Keratinocyte (primary cell): ENCODE data around the gene SLC51B. TPM values are rescaled to one million over a fixed set of nuclear protein-coding genes. Genes with fewer than 3 reads are reported as not detected.

Source experiments
- DNase-seq: peaks from one replicate; pipeline ENCODE4 v3.0.0-alpha.2; 2011; ENCODE audit warnings: low read depth, missing footprints, low spot score
- FAIRE-seq: peaks from 2 replicates; lab custom pipeline; 2011; peaks lifted over from hg19 to GRCh38; lab: Jason Lieb, UNC
- H2AFZ ChIP-seq: 2 replicates; pipeline ENCODE4 v1.6.0; 2012; ENCODE audit warnings: low read length, control low read depth, inconsistent platforms; ENCODE audit not compliant: control insufficient read depth
- H3K27ac ChIP-seq: 2 replicates; pipeline ENCODE4 v1.5.1; 2011; ENCODE audit warnings: low read length; ENCODE audit not compliant: control insufficient read depth, insufficient read depth
- H3K27me3 ChIP-seq: 3 replicates; pipeline ENCODE4 v1.6.0; 2011; ENCODE audit warnings: low read length; ENCODE audit not compliant: control insufficient read depth, insufficient read depth; ENCODE audit errors: extremely low read depth
- H3K36me3 ChIP-seq, 2 experiments: 2 replicates in 1 of 2; 3 replicates in 1 of 2; pipeline ENCODE4 v1.5.1; 2011; ENCODE audit warnings: low read length in 2 of 2, mild to moderate bottlenecking in 1 of 2; ENCODE audit not compliant: control insufficient read depth in 2 of 2, insufficient read depth in 2 of 2; ENCODE audit errors: extremely low read depth in 1 of 2
- H3K4me1 ChIP-seq: 3 replicates; pipeline ENCODE4 v1.5.1; 2011; ENCODE audit warnings: low read length; ENCODE audit not compliant: control insufficient read depth, insufficient read depth; ENCODE audit errors: extremely low read depth
- H3K4me2 ChIP-seq: 3 replicates; pipeline ENCODE4 v1.6.0; 2011; ENCODE audit warnings: low read depth, low read length; ENCODE audit not compliant: control insufficient read depth, insufficient read depth; ENCODE audit errors: extremely low read depth
- H3K4me3 ChIP-seq, 3 experiments: fragments of 200-600 bp in 1 of 3; sonication (generic) in 1 of 3; 2 replicates in 2 of 3; 3 replicates in 1 of 3; pipeline ENCODE4 v1.5.1; 2011 to 2016; ENCODE audit warnings: low read length in 3 of 3, mild to moderate bottlenecking in 3 of 3, control low read depth in 2 of 3, inconsistent platforms in 1 of 3, low read depth in 1 of 3, mixed read lengths in 1 of 3, mixed run types in 1 of 3, moderate library complexity in 1 of 3; ENCODE audit not compliant: control insufficient read depth in 2 of 3, insufficient read depth in 2 of 3; ENCODE audit errors: extremely low read depth in 1 of 3
- H3K79me2 ChIP-seq: 2 replicates; pipeline ENCODE4 v1.6.0; 2012; ENCODE audit warnings: low read length; ENCODE audit not compliant: control insufficient read depth, insufficient read depth
- H3K9ac ChIP-seq: 3 replicates; pipeline ENCODE4 v1.6.0; 2011; ENCODE audit warnings: low read length; ENCODE audit not compliant: control insufficient read depth, insufficient read depth; ENCODE audit errors: extremely low read depth
- H3K9me1 ChIP-seq: 3 replicates; pipeline ENCODE4 v1.6.0; 2011; ENCODE audit warnings: low read length; ENCODE audit not compliant: control insufficient read depth, insufficient read depth; ENCODE audit errors: extremely low read depth
- H3K9me3 ChIP-seq: 2 replicates; pipeline ENCODE4 v1.5.1; 2012; ENCODE audit warnings: low read depth, low read length; ENCODE audit not compliant: control insufficient read depth
- H4K20me1 ChIP-seq: 3 replicates; pipeline ENCODE4 v1.6.0; 2011; ENCODE audit warnings: low read length; ENCODE audit not compliant: control insufficient read depth, insufficient read depth; ENCODE audit errors: extremely low read depth
- CTCF ChIP-seq, 3 experiments: IDR thresholded peaks in 1 of 3; conservative IDR thresholded peaks in 1 of 3; optimal IDR thresholded peaks in 1 of 3; 2 replicates in 2 of 3; 3 replicates in 1 of 3; pipeline versions ENCODE3 to v1.5.1; 2011; ENCODE audit warnings: low read length in 3 of 3, mild to moderate bottlenecking in 3 of 3, moderate library complexity in 2 of 3, control low read depth in 1 of 3, inconsistent platforms in 1 of 3; ENCODE audit not compliant: insufficient read depth in 2 of 3; ENCODE audit errors: extremely low read depth in 1 of 3
- EZH2 ChIP-seq: IDR thresholded peaks from one replicate; pipeline ENCODE4 v1.6.1; 2012; ENCODE audit warnings: inconsistent platforms, mild to moderate bottlenecking, low read length, moderate library complexity
- dilution Hi-C: fragments of 300-500 bp; cut with MboI; formaldehyde crosslinking; loops from one replicate; pipeline ENCODE4 v1.7.0; 2020; ENCODE audit warnings: low sequenced_read_pairs; ENCODE audit not compliant: extremely low pct_ligation_motif_present
- polyA plus RNA-seq, 5 experiments: library from polyadenylated mRNA; depleted of rRNA in 3 of 5; stranded (reverse) in 3 of 5; stranded (forward) in 1 of 5; unstranded in 1 of 5; fragments of >200 nt; gene quantifications; 1 replicate in 1 of 5; 2 replicates in 3 of 5; 3 replicates in 1 of 5; pipeline versions ENCODE4 v1.2.1 to v1.2.3, GENCODE V29; 2011 to 2012; ENCODE audit warnings: missing spikeins in 2 of 5, low read depth in 1 of 5, low replicate concordance in 1 of 5

The SLC51B gene
- polyA plus RNA-seq, 1 donor (not counting 4 experiments of a cell fraction or from before 2014, with no cell fraction given) = not detected

- no peak for DNase-seq
- Histone ChIP-seq H3K36me3 (no peaks in the 10 kb centered on the region), H3K9ac (no peak overlapping the region), H3K79me2 (no peaks in the 10 kb centered on the region), H3K4me3 (no peak overlapping the region), H3K9me3 (no peaks in the 10 kb centered on the region), H3K4me2 (no peak overlapping the region), H4K20me1 (no peaks in the 10 kb centered on the region), H3K4me1 (no peaks in the 10 kb centered on the region), H3K27me3 (peaks cover 7% of the 10 kb centered on the region), H3K27ac (no peak overlapping the region), H3K9me1 (no peaks in the 10 kb centered on the region), H2AFZ (no peak overlapping the region)
- FAIRE-seq = no peak
- dilution Hi-C loops = no loop called here
- no peak for TF ChIP-seq CTCF (optimal IDR thresholded peaks at IDR 0.05 in 1 of 3, IDR thresholded peaks at IDR 0.05 in 1 of 3, conservative IDR thresholded peaks at IDR 0.05 in 1 of 3; ENCODE audit: extremely low read depth in 1 of 3, insufficient read depth in 2 of 3, low read length in 3 of 3)
- TF ChIP-seq EZH2 = no peak
These were observed 10.1 kb downstream of the SLC51B start for GRCh38 chr15:65055201-65055870.

GRCh38 chr15:65056106-65056505 is 10.9 kb downstream of the SLC51B start:
- no peak overlapping the region for H3K4me2 ChIP-seq
- no peak for FAIRE-seq
- H3K4me1 ChIP-seq = no peaks in the 10 kb centered on the region
- no peak overlapping the region for H2AFZ ChIP-seq
- H3K36me3 ChIP-seq = no peaks in the 10 kb centered on the region
- TF ChIP-seq EZH2 = no peak
- no peak for TF ChIP-seq CTCF (optimal IDR thresholded peaks at IDR 0.05 in 1 of 3, IDR thresholded peaks at IDR 0.05 in 1 of 3, conservative IDR thresholded peaks at IDR 0.05 in 1 of 3; ENCODE audit: extremely low read depth in 1 of 3, insufficient read depth in 2 of 3, low read length in 3 of 3)
- no peak overlapping the region for H3K9ac ChIP-seq
- no peaks in the 10 kb centered on the region for H3K9me1 ChIP-seq
- H3K27me3 ChIP-seq = peaks cover 7% of the 10 kb centered on the region
- no peaks in the 10 kb centered on the region for H3K9me3 ChIP-seq
- H4K20me1 ChIP-seq = no peaks in the 10 kb centered on the region
- H3K27ac ChIP-seq = no peak overlapping the region
- H3K4me3 ChIP-seq = no peak overlapping the region
- dilution Hi-C loops = no loop called here
- no peak for DNase-seq
- no peaks in the 10 kb centered on the region for H3K79me2 ChIP-seq
